Activated CD8-positive, alpha-beta memory T cell treated with anti-CD3 and anti-CD28 coated beads, Interleukin-2, amount 10 ng/mL, durations not matched to agents 7 days and 5 days (primary cell): ENCODE results near the gene BAZ1B. TPM values are rescaled to one million over a fixed set of nuclear protein-coding genes. Genes with fewer than 3 reads are reported as not detected.
"Not testable (repeated sequence)": the region's sequence is repeated elsewhere in the genome, so short reads cannot be mapped to it uniquely, and the experiment has no call there.

ENCODE experiments used
- ATAC-seq: fragments of 150-1000 bp; cut with Tn5 transposase; one replicate; pipeline ENCODE4 v1.10.0; 2021; ENCODE audit warnings: moderate library complexity
- CTCF ChIA-PET: fragments of 350-600 bp; sonication (Branson Sonifier 250); formaldehyde crosslinking; loops from one replicate; lab custom pipeline; 2021; ENCODE audit warnings: antibody characterized with exemption; lab: Charles Lee
- DNase-seq: peaks from one replicate; pipeline ENCODE4 v3.0.0-alpha.2; 2020
- H3K27ac Mint-ChIP-seq: one replicate; pipeline ENCODE4 v1.8.0; 2021; ENCODE audit warnings: mild to moderate bottlenecking, mixed read lengths
- H3K27me3 Mint-ChIP-seq: one replicate; pipeline ENCODE4 v1.8.0; 2021; ENCODE audit warnings: mixed read lengths
- H3K36me3 Mint-ChIP-seq: one replicate; pipeline ENCODE4 v1.8.0; 2021; ENCODE audit warnings: mild to moderate bottlenecking, mixed read lengths
- H3K4me1 Mint-ChIP-seq: one replicate; pipeline ENCODE4 v1.8.0; 2021; ENCODE audit warnings: mixed read lengths
- H3K4me3 Mint-ChIP-seq: one replicate; pipeline ENCODE4 v1.8.0; 2021; ENCODE audit warnings: mild to moderate bottlenecking, moderate library complexity, mixed read lengths
- H3K9me3 Mint-ChIP-seq: one replicate; pipeline ENCODE4 v1.8.0; 2022; ENCODE audit warnings: low read depth, mixed read lengths
- total RNA-seq, 2 experiments: library from RNA; stranded (reverse); gene quantifications; one replicate each; pipeline ENCODE4 v1.2.3, GENCODE V29; 2021

The BAZ1B gene
- total RNA-seq, 2 experiments from 2014 or later, result 112 to 129 TPM

- Mint-ChIP-seq H3K4me1 (peaks cover 6% of the 10 kb centered on the region), H3K9me3 (no peaks in the 10 kb centered on the region), H3K27me3 (no peaks in the 10 kb centered on the region), H3K27ac (no peak overlapping the region), H3K4me3 (no peak overlapping the region), H3K36me3 (peaks cover 18% of the 10 kb centered on the region)
- CTCF ChIA-PET, result interaction anchor here (0.7 kb wide), 1 partner anchor 11 kb away, joined by 3 read pairs; no protein-coding TSS in a partner anchor
- DNase-seq, result no peak
- no peak for ATAC-seq
Observed at GRCh38 chr7:73532224-73532623, 10.1 kb upstream of the BAZ1B start.

GRCh38 chr7:73530800-73531199 is 8.7 kb upstream of the BAZ1B start:
- H3K27ac Mint-ChIP-seq, result no peak overlapping the region
- H3K4me1 Mint-ChIP-seq, result peaks cover 14% of the 10 kb centered on the region
- no peaks in the 10 kb centered on the region for H3K27me3 Mint-ChIP-seq
- H3K36me3 Mint-ChIP-seq, result peaks cover 7% of the 10 kb centered on the region
- no peak for DNase-seq
- CTCF ChIA-PET, result no interaction called here
- H3K4me3 Mint-ChIP-seq, result no peak overlapping the region
- no peak for ATAC-seq
- no peaks in the 10 kb centered on the region for H3K9me3 Mint-ChIP-seq

- no peak for ATAC-seq
- peaks cover 38% of the 10 kb centered on the region for H3K4me1 Mint-ChIP-seq
- peak overlapping the region; percentile 84 for H3K27ac Mint-ChIP-seq
- peaks cover 4% of the 10 kb centered on the region for H3K36me3 Mint-ChIP-seq
- CTCF ChIA-PET, result interaction anchor here (0.8 to 3.0 kb wide), 8 partner anchors 8 to 208 kb away, joined by 3 to 13 read pairs (median 4); no protein-coding TSS in a partner anchor
- DNase-seq, result peak; percentile 61
- H3K27me3 Mint-ChIP-seq, result no peaks in the 10 kb centered on the region
- no peaks in the 10 kb centered on the region for H3K9me3 Mint-ChIP-seq
- H3K4me3 Mint-ChIP-seq, result peak overlapping the region; percentile 51
Observed at GRCh38 chr7:73526896-73527821, 5.1 kb upstream of the BAZ1B start.

GRCh38 chr7:73526158-73526494 is 4.0 kb upstream of the BAZ1B start:
- not testable (repeated sequence) for H3K27me3 Mint-ChIP-seq, ATAC-seq, H3K36me3 Mint-ChIP-seq, H3K9me3 Mint-ChIP-seq, DNase-seq
- Mint-ChIP-seq H3K4me1 (peaks cover 38% of the 10 kb centered on the region), H3K27ac (peak overlapping the region; percentile 88), H3K4me3 (peak overlapping the region; percentile 70)
- CTCF ChIA-PET, result interaction anchor here (0.9 to 3.0 kb wide), 5 partner anchors 31 to 680 kb away, joined by 3 to 13 read pairs (median 4); partner anchors contain the start of gene BCL7B

GRCh38 chr7:73521636-73522104 is 423 bp downstream of the BAZ1B start:
- peaks cover 41% of the 10 kb centered on the region for H3K36me3 Mint-ChIP-seq
- H3K9me3 Mint-ChIP-seq, result no peaks in the 10 kb centered on the region
- DNase-seq (no peak), ATAC-seq (peak; percentile 40)
- CTCF ChIA-PET, result interaction anchor here (0.9 to 3.9 kb wide), 8 partner anchors 10 to 213 kb away, joined by 3 to 26 read pairs (median 6); partner anchors contain the start of genes BCL7B and TBL2
- no peaks in the 10 kb centered on the region for H3K27me3 Mint-ChIP-seq
- peak overlapping the region; percentile 66 for H3K27ac Mint-ChIP-seq
- peak overlapping the region; percentile 94 for H3K4me3 Mint-ChIP-seq
- peaks cover 54% of the 10 kb centered on the region for H3K4me1 Mint-ChIP-seq

GRCh38 chr7:73520673-73521635 is 1.1 kb downstream of the BAZ1B start:
- Mint-ChIP-seq H3K36me3 (peaks cover 42% of the 10 kb centered on the region), H3K4me1 (peaks cover 52% of the 10 kb centered on the region), H3K27ac (peak overlapping the region; percentile 96), H3K4me3 (peak overlapping the region; percentile 99), H3K9me3 (no peaks in the 10 kb centered on the region), H3K27me3 (no peaks in the 10 kb centered on the region)
- peak; percentile 43 for DNase-seq
- CTCF ChIA-PET, result interaction anchor here (0.6 to 3.9 kb wide), 15 partner anchors 11 to 214 kb away, joined by 3 to 26 read pairs (median 4); partner anchors contain the start of genes BCL7B and TBL2
- ATAC-seq, result no peak

- Mint-ChIP-seq H3K27me3 (no peaks in the 10 kb centered on the region), H3K27ac (peak overlapping the region; percentile 96), H3K4me3 (peak overlapping the region; percentile 99), H3K9me3 (no peaks in the 10 kb centered on the region), H3K4me1 (peaks cover 47% of the 10 kb centered on the region), H3K36me3 (peaks cover 47% of the 10 kb centered on the region)
- CTCF ChIA-PET, result interaction anchor here (0.7 to 3.9 kb wide), 17 partner anchors 12 to 214 kb away, joined by 3 to 26 read pairs (median 4); partner anchors contain the start of gene BCL7B
- DNase-seq, result peak; percentile 51
- no peak for ATAC-seq
Observed at GRCh38 chr7:73519867-73520672, 2.0 kb downstream of the BAZ1B start.

- DNase-seq, result no peak
- peaks cover 41% of the 10 kb centered on the region for H3K4me1 Mint-ChIP-seq
- no peaks in the 10 kb centered on the region for H3K27me3 Mint-ChIP-seq
- peaks cover 55% of the 10 kb centered on the region for H3K36me3 Mint-ChIP-seq
- H3K9me3 Mint-ChIP-seq, result no peaks in the 10 kb centered on the region
- peak overlapping the region; percentile 52 for H3K27ac Mint-ChIP-seq
- peak overlapping the region; percentile 99 for H3K4me3 Mint-ChIP-seq
- CTCF ChIA-PET, result interaction anchor here (0.6 to 2.3 kb wide), 8 partner anchors 9 to 216 kb away, joined by 3 to 7 read pairs (median 5); no protein-coding TSS in a partner anchor
- no peak for ATAC-seq
Observed at GRCh38 chr7:73518470-73518869, 3.6 kb downstream of the BAZ1B start.

GRCh38 chr7:73517241-73517995 is 4.7 kb downstream of the BAZ1B start:
- ATAC-seq, result no peak
- peaks cover 40% of the 10 kb centered on the region for H3K4me1 Mint-ChIP-seq
- H3K9me3 Mint-ChIP-seq, result no peaks in the 10 kb centered on the region
- H3K27ac Mint-ChIP-seq, result peak overlapping the region; percentile 38
- CTCF ChIA-PET, result interaction anchor here (1.4 to 1.9 kb wide), 3 partner anchors 42 to 66 kb away, joined by 4 to 7 read pairs (median 5); no protein-coding TSS in a partner anchor
- DNase-seq, result no peak
- no peak overlapping the region for H3K4me3 Mint-ChIP-seq
- H3K36me3 Mint-ChIP-seq, result peaks cover 59% of the 10 kb centered on the region
- no peaks in the 10 kb centered on the region for H3K27me3 Mint-ChIP-seq

GRCh38 chr7:73515178-73515577 is 6.9 kb downstream of the BAZ1B start:
- Mint-ChIP-seq H3K36me3 (peaks cover 63% of the 10 kb centered on the region), H3K4me3 (no peak overlapping the region), H3K27ac (peak overlapping the region; percentile 44), H3K9me3 (no peaks in the 10 kb centered on the region), H3K27me3 (no peaks in the 10 kb centered on the region), H3K4me1 (peaks cover 40% of the 10 kb centered on the region)
- ATAC-seq (no peak), DNase-seq (no peak)
- CTCF ChIA-PET, result interaction anchor here (1.0 to 1.5 kb wide), 2 partner anchors 63 to 92 kb away, joined by 3 read pairs; no protein-coding TSS in a partner anchor

GRCh38 chr7:73512018-73512780 is 9.9 kb downstream of the BAZ1B start:
- Mint-ChIP-seq H3K4me3 (no peak overlapping the region), H3K4me1 (peaks cover 22% of the 10 kb centered on the region), H3K36me3 (peaks cover 57% of the 10 kb centered on the region), H3K9me3 (no peaks in the 10 kb centered on the region), H3K27me3 (no peaks in the 10 kb centered on the region), H3K27ac (no peak overlapping the region)
- DNase-seq (no peak), ATAC-seq (no peak)
- CTCF ChIA-PET, result interaction anchor here (0.6 to 2.8 kb wide), 2 partner anchors 33 to 61 kb away, joined by 3 to 8 read pairs; no protein-coding TSS in a partner anchor
